Osteocyte (in vitro differentiated cells): ENCODE data around the gene TRIM40. TPM values are rescaled to one million over a fixed set of nuclear protein-coding genes. Genes with fewer than 3 reads are reported as not detected.

Experiments used
- DNase-seq: peaks from one replicate; pipeline ENCODE4 v3.0.0; 2021; ENCODE audit warnings: mixed read lengths; ENCODE audit not compliant: unreplicated experiment; ENCODE audit errors: extremely low spot score
- H3K27ac Mint-ChIP-seq: one replicate; pipeline ENCODE4 v1.8.0; 2021; ENCODE audit warnings: mild to moderate bottlenecking, mixed read lengths; ENCODE audit not compliant: unreplicated experiment
- H3K27me3 Mint-ChIP-seq: one replicate; pipeline ENCODE4 v1.8.0; 2021; ENCODE audit warnings: mixed read lengths; ENCODE audit not compliant: unreplicated experiment
- H3K36me3 Mint-ChIP-seq: one replicate; pipeline ENCODE4 v1.8.0; 2021; ENCODE audit warnings: mixed read lengths; ENCODE audit not compliant: unreplicated experiment
- H3K4me1 Mint-ChIP-seq: one replicate; pipeline ENCODE4 v1.8.0; 2021; ENCODE audit warnings: mixed read lengths; ENCODE audit not compliant: unreplicated experiment
- H3K4me3 Mint-ChIP-seq: one replicate; pipeline ENCODE4 v1.8.0; 2021; ENCODE audit warnings: mild to moderate bottlenecking, moderate library complexity, mixed read lengths; ENCODE audit not compliant: unreplicated experiment
- H3K9me3 Mint-ChIP-seq: one replicate; pipeline ENCODE4 v1.8.0; 2021; ENCODE audit warnings: mixed read lengths; ENCODE audit not compliant: unreplicated experiment
- total RNA-seq: library from RNA; stranded (reverse); gene quantifications from 2 replicates; pipeline ENCODE4 v1.2.1, GENCODE V29; 2021
- TF ChIP-seq, protein P1 (sequence below): fragments of 200-600 bp; sonication (generic); IDR thresholded peaks from 2 replicates; pipeline ENCODE4 v1.5.0; 2021; ENCODE audit warnings: antibody characterized with exemption, mild to moderate bottlenecking, moderate library complexity

TRIM40 gene
- total RNA-seq, 1 donor from 2014 or later: not detected

DNA sequence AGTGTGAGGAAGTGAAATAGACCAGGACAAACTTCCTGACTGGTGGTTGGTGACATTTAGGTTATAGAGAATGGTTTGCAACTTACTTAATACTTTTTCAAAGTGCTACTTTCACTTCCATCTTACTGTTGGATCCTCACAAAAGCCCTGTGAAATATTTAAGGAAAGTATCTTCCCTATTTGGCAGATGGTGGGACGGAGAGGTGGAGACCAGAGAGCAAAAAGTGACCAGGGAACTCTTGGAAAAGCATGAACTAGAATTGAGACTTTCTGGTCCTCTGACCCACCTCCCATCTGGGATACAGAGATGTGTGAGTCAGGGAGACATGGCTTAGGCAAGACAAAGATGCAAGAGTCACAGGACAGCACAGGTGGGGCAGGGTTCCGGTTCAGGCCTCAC lies 22.1 kb downstream of the TRIM40 start:
- H3K27me3 Mint-ChIP-seq: no peaks in the 10 kb centered on the region
- DNase-seq: no peak
- H3K27ac Mint-ChIP-seq: no peak overlapping the region
- no peaks in the 10 kb centered on the region for H3K9me3 Mint-ChIP-seq
- TF ChIP-seq, protein P1, sequence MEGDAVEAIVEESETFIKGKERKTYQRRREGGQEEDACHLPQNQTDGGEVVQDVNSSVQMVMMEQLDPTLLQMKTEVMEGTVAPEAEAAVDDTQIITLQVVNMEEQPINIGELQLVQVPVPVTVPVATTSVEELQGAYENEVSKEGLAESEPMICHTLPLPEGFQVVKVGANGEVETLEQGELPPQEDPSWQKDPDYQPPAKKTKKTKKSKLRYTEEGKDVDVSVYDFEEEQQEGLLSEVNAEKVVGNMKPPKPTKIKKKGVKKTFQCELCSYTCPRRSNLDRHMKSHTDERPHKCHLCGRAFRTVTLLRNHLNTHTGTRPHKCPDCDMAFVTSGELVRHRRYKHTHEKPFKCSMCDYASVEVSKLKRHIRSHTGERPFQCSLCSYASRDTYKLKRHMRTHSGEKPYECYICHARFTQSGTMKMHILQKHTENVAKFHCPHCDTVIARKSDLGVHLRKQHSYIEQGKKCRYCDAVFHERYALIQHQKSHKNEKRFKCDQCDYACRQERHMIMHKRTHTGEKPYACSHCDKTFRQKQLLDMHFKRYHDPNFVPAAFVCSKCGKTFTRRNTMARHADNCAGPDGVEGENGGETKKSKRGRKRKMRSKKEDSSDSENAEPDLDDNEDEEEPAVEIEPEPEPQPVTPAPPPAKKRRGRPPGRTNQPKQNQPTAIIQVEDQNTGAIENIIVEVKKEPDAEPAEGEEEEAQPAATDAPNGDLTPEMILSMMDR: no peak
- H3K4me3 Mint-ChIP-seq: no peak overlapping the region
- peaks cover 33% of the 10 kb centered on the region for H3K4me1 Mint-ChIP-seq
- H3K36me3 Mint-ChIP-seq: no peaks in the 10 kb centered on the region

DNA sequence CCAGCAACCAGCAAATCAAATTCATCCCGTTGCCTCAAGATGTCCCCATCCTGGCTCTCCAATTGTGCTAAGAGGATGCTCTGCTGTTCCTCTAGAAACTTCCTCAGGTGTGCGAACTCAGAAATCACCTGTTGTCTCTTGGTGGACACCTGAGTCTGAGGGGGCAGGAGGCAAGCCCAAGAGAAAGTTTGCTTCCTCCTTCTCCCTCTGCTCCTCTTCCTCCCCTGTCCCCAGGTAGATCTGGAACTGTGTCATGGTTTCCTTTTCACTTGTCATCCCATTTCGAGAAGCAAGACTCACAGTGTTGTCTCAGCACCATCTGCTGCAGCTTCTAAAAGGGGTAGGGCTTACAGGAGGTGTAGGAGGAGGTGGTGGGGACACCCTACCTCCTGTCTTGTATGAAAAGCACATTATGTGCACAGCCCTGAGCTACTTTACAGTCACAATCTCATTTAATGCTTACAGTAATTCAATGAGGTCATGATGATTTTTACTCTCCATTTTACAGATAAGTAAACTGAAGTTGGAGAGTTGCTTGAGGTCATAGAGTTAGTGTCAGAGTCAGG lies 22.6 kb downstream of the TRIM40 start:
- H3K4me3 Mint-ChIP-seq: no peak overlapping the region

DNA sequence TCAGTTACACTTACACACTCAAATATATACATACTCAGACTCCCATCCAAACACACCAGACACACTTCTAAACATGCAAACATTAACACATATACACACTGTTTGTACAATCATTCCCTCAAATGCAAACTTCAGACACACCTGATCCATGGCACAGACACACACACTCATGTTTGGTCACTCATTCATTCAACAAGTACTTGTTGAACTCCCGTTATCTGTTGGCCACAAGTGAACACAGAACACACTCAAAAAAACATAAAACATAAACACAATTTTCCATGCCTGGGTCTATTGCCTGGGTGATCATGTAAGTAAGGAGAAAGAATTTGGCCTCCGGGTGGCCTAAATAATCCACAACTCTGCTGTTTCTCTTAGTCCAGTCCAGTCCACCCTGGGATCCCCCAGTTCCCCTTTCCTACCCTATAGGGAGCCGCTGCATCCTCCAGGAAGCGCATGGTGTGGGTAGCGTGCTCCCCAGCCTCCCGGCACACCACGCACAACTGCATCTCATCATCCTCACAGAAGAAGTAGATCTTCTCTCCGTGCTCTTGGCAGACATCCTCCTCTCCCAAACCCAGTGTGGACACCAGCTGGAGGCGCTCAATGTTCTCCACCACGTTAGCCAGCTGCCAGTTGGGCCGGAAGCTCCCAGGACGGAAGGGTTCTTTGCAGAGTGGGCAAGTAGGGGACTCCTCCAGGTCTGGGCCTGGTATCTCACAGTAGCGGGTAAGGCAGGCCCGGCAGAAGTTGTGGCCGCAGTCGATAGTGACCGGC lies 24.3 kb downstream of the TRIM40 start:
- Mint-ChIP-seq H3K4me1 (peaks cover 18% of the 10 kb centered on the region), H3K4me3 (no peak overlapping the region), H3K27me3 (peaks cover 7% of the 10 kb centered on the region), H3K36me3 (no peaks in the 10 kb centered on the region), H3K9me3 (no peaks in the 10 kb centered on the region), H3K27ac (no peak overlapping the region)
- no peak for DNase-seq
- TF ChIP-seq, protein P1: no peak

More for the DNA sequence above, 22.6 kb downstream of the TRIM40 start:
- no peaks in the 10 kb centered on the region for H3K9me3 Mint-ChIP-seq
- peaks cover 30% of the 10 kb centered on the region for H3K4me1 Mint-ChIP-seq
- no peak for DNase-seq
- TF ChIP-seq, protein P1: no peak
- no peak overlapping the region for H3K27ac Mint-ChIP-seq
- no peaks in the 10 kb centered on the region for H3K27me3 Mint-ChIP-seq
- no peaks in the 10 kb centered on the region for H3K36me3 Mint-ChIP-seq

DNA sequence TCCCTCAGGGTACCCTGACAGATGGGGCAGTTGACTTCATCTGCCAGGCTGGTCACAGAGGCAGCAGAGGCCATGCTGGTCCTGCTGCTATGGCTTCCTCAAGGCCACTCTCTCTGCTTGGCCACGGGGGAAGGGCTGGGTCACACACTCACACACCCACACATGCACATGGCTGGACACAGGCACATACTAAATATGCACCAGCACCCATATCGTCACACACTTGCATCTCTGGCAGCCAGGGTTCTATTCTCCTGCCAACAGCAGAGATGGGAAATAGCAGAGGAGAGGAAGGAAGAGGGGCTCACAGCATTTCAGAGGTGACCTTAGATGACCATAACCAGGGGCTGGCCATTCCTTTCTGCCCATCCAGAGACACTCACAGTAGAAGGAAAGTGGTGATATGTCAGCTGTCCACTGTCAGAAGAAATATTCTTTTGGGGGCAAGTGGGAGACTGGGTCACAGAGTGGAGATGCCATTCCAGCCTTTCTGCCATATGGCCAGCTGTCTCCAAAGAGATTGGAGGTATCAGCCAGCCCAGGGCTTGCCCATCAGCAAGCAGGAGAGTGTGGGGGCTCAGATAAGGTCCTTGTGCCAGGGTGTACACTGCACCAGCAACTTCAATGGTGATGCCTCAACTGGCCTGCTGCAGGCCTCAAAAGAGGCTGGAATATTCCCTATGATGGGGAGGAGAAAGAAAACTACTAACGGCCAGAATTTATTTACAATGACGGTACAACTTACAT lies 25.0 kb downstream of the TRIM40 start, which contains the start of gene TRIM10:
Gene TRIM10 (minus strand): TSS at position 427 of the 747 bp plus-strand sequence. CDS start 353 bp downstream, at position 74.
- H3K36me3 Mint-ChIP-seq: no peaks in the 10 kb centered on the region
- H3K27ac Mint-ChIP-seq: no peak within 1 kb of the TSS
- peaks cover 13% of the 10 kb centered on the region for H3K27me3 Mint-ChIP-seq
- H3K4me3 Mint-ChIP-seq: no peak within 1 kb of the TSS
- no peak for DNase-seq
- TF ChIP-seq, protein P1: no peak
- no peaks in the 10 kb centered on the region for H3K9me3 Mint-ChIP-seq
- peaks cover 10% of the 10 kb centered on the region for H3K4me1 Mint-ChIP-seq
